Lung microvascular endothelial cell (primary cell): Measurements from ENCODE around the gene GRK3. TPM values are rescaled to one million over a fixed set of nuclear protein-coding genes. Genes with fewer than 3 reads are reported as not detected.
"Not testable (repeated sequence)": the region's sequence is repeated elsewhere in the genome, so short reads cannot be mapped to it uniquely, and the experiment has no call there.

Experiments
- DNase-seq, 2 donors: peaks; one replicate each; pipeline versions ENCODE4 v3.0.0 to v3.0.0-alpha.2; 2010; ENCODE audit warnings: low read depth in 2 of 2
- total RNA-seq: library from RNA; depleted of rRNA; stranded (reverse); fragments of >200 nt; gene quantifications from 2 replicates; pipeline ENCODE4 v1.2.1, GENCODE V29; 2014

GRK3 gene
- total RNA-seq, 1 donor from 2014 or later, result 0.20 TPM

DNA sequence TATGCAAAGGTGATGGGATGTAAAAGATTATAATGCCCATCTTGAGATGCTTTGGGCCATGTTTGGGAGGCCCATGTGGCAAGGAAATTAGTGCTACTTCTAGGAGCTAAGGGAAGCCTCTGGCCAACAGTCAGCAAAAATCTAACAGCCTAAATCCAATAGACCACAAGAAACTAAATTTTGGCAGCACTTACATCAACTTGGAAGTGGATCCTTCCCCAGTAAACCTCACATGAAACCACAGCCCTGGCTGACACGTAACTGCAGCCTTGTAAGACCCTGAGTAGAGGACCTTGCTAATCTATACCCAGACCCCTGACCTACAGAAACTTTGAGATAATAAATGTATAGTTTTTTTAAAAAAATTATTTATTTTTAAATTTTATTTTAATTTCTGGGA is 13.1 kb upstream of the GRK3 start:
- no peak for DNase-seq

DNA sequence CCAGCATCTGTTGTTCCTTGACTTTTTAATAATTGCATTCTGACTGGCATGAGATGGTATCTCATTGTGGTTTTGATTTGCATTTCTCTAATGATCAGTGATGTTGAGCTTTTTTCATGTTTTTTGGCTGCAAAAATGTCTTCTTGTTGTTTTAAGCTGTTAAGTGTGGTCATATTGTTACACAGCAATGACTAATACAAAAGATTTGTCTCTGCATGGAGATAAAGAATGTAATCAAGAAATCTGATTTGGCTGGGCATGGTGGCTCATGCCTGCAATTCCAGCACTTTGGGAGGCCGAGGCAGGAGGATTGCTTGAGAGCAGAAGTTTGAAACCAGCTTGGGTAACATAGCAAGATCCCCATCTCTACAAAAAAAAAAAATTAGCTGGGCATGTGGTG is 12.1 kb upstream of the GRK3 start:
- DNase-seq, result not testable (repeated sequence)

DNA sequence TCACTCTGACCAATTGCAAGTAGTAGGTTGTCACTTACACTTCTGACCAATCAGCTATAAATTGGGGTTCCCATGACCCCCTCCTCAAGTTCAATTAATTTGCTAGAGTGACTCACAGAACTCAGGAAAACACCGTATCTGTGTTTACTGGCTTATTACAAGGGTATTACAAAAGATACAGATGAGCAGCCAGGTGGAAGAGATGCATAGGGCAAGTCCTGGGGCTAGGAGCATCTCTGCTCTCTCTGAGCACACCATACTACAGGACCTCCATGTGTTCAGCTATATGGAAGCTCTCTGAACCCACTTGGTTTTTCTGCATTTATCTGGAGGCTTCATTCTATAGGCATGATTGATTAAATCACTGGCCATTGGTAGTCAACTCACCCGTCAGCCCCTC is 11.3 kb upstream of the GRK3 start:
- no peak for DNase-seq

DNA sequence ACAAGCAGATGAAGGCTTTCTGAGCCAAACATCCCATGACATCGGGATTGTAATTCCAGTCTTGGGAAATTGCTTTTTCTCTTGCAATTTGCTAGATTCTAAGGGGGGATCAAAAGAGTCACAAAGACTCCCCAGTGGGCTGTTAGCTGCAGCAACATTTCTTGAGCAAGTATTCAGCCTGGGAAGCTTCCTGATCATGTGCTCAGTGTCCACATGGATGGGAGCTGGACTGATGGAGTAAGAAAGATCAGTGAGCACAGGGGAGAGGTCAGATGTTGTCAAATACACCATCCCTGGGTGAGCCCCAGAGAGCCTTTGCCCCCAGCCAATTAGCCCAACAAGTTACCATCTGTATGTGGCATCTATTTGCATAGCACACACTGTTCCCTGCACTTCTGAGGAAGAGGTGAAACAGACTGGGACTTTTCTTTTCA is 10.2 kb upstream of the GRK3 start:
- no peak for DNase-seq

DNA sequence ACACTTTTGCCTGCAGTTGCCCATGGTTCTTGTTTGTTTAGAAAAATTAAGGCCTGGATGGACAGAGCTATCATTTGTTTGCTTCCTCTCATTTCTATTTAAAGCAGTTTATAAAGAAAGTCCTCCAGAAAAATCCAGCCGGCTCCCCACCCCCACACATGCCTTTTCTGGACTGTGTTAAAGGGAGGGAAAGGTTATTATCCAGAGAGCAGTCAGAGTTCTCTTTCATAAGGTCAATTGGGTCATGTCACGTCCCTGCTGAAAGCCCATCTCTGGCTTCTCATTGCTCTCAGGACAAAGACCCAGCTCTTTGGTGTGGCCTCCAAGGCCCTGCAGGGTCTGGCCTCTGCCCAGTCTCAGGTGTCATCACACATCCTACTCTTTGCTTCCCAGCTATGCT is 9.8 kb upstream of the GRK3 start:
- DNase-seq, result no peak

DNA sequence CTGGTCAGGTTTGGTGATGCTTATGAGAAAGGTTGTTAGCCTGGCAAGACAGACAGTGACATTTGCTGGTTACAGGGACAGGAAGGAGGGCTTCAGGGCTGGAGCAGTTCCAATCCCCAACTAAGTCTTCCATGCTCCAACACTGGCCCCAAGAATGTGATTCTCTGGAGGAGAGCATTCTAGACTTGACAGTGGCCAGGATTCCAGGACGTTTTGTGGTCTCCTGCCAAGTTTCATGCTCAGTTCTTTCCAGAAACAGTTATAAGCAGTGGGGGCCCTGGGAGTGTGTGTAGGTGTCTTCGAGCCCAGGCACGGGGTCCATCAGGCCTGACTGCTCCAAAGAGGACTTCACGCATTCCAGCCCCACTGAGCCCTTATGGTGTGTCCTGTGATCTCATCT is 8.9 kb upstream of the GRK3 start:
- DNase-seq, result no peak

DNA sequence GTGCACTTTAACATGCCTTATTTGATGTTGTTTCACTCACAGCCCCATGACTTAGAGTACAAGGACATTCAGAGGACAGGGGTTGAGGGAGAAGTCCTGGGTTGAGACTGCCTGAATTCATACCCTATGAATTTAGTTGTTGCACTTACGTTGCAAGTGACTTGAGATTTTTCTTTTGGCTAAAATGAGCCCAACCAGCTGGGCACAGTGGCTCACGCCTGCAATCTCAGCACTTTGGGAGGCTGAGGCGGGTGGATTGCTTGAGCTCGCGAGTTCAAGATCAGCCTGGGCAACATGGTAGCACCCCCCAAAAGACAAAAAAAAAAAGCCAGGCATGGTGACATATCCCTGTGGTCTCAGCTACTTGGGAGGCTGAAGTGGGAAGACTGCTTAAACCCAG is 7.3 kb upstream of the GRK3 start:
- DNase-seq, result no peak

DNA sequence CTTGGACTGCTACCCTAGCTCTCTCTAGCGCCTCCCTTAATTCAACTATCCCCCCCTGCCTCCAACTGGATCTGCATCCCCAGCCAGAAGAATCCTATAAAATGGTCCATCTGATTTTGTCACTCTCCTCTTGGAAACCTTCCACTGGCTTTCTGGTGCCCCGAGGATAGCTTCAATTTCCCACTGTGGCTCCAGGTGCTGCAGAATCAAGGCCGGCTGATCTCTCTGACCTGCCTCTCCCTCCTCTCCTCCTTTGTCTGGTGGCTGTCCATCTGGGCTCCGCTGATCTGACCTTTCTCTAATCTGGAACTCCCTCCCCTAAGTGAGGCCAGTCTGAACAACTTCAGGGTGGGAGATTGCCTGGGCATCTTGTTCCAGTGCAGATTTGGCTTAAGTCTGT is 6.1 kb upstream of the GRK3 start:
- DNase-seq, result no peak

DNA sequence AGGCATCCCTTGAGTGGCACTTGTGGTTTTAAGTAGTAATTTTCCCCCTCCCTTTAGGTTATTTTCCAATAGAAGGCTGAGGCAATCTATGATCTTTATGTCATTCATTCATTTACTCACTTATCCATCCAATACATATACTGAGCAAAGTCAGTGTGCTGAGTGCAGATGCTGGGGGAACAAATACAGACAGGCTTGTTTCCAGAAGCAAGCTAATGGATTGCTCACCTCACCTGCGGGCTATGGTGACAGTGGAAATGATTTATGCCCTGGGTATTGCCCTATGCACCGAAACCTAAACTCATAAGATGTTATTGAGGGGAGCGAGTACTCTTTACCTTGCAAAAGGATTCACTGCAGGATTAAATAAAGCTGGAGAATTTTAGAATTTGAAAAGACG is 4.6 kb upstream of the GRK3 start:
- DNase-seq, result not testable (repeated sequence)

DNA sequence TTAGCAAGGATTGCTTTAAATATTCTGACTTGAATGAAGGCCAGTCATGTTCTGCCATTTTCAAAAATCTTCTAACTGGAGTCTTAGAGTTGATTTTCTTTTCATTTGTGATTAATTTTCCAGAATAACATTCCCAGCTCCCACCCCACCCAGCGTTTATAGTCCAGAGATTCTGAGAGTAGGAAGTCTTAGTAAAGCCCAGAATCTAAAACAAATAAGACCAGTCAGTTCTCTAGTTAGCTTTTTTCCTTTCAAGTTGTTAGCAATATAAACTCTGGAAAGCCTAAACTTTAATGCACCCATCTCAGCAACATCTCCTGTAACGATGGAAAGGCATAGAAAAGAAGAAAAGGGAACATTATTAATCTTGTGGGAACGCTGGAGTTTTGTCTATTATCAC is 3.3 kb upstream of the GRK3 start:
- DNase-seq, result not testable (repeated sequence)

DNA sequence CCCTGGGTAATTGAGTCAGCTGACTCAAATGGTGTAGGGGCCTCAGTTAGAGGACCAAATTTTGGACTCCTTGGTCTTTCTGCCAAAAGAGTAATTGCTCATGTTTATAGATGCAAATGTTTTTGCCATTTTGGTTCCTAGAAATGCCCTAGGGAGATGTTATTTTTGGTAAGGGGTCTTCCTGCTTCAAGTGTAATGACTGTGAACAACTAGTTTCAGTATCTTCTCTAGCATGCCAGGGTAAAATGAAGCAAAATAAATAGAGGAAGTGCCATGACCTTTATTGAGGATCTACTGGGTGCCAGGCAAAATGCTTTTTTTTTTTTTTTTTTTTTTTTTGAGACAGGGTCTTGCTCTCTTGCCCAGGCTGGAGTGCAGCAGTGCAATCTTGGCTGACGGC is 2.5 kb upstream of the GRK3 start:
- not testable (repeated sequence) for DNase-seq

DNA sequence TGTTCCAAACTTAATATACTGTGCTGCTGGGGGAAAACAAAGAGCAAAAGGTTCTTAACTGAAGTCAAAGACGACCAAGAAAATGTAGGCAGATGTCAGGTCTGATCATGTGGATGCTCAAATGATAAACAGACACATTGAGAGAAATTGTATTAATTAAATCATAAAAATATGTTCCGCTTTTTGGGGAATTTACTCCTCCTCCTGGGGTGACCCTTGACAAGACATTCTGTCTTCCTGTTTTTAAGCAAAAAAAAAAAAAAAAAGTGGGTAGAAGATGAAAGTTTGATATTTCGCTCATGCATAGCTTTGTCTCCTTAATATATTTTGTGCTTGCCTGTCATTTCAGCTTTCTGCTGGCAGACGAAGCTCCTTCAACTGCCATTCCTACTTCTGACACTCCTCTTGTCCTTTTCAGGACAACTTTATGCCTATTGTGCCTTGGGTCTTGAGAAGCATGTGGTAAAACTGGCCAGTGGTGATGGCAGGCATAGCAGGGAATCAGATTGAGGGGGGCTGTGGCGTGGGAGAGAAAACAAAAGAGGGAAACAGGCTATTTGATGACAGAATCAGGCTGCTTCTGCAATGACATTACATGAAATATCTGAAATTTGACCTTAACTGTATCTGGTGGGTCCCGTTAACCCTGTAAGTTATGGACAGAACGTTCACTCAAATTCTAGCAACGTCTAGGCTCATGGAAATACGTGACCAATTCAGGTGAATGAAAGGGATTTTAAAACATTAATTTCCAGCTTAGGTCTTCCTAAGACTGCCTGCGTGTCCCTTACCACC is 1.3 kb upstream of the GRK3 start:
- DNase-seq, result not testable (repeated sequence)

DNA sequence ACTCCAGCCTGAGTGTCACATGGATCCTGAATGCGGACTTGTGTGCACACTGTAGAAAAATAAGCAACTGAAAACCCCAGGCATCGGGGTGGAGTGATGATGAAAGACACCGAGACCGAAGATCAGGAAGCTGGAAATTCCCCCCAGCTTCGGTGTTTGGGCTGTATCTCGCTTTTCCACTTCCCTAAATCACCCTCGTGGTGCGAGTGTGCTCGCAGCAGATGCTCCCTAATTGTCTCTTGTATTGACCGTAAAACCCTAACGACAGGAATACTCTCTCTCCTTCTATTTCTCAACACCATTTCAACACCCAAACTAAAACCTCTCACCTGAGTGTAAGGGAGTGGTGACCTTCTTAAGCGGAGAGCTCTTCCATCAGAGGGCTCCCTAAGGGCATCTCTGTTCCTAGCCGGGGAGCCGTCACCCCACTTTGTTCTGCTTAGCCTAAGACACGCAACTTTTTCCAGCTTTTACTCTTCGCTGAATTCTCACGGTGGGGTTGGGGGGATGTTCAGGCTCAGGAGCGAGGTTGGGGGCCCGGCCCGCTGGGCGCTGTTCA is 635 bp upstream of the GRK3 start:
- peak in 1 of 2 donors; percentile 3 for DNase-seq

DNA sequence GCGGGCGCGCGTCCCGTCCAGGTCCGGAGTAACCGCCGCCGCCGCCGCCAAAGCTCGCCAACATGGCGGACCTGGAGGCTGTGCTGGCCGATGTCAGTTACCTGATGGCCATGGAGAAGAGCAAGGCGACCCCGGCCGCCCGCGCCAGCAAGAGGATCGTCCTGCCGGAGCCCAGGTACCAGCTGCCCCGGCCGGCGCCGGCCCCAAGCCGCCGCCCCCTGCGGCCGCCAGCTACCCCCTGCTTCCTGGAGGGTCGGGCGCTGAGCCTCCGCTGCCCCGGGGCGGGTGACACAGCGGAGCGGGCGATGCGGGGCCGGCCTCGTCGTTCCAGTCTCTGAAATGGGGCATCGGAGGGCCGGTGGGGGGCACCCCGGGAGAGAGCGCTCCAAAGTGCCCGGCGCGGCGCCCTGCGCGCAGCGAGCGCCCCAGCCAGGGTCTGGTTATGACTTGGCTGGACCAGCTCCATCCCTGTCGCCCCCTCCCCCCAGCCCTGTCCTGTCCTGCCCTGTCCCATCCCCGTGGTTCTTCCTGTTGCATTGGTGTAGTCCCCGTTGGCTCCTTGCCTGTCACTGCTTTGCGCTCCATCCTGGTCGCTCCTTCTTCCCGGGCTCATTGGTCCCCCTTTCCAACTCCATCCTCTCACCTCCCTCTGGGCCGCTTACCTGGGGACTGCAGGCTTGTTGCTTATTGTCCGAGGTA is 653 bp downstream of the GRK3 start:
- DNase-seq, result peak in 1 of 2 donors; percentile 35

DNA sequence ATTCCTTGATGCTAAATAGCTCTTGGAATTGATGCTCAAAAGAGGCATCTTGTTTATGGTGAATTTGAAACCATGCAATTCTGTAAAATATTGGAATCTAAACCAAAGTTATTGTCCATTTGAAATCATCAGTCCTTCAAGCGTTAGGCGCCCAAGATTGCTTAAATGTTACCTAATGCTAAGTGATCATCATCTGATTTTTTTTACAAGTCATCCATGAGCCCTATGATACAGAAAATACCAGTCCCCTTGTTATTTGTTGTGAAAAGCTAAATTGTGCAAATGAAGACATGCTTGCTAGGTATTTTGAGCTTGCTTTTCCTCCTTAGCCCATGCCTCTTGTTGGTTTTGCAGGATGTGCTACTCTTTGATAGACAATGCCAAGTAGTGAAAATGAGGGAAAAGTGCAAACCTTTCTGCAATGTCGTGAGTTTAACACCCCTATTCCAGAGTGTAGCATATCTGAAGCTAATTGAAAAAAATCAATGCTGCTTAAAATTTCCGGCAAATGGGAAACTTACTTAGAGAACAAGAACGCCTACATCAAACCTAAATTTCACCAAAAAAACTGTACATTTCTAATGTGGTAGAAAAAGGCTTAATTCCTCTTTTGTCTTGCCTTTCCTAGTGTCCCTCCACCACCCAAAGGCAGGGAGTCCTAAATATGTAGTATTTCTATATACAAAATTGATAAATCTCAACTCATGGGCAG is 1.9 kb downstream of the GRK3 start:
- DNase-seq, result no peak

DNA sequence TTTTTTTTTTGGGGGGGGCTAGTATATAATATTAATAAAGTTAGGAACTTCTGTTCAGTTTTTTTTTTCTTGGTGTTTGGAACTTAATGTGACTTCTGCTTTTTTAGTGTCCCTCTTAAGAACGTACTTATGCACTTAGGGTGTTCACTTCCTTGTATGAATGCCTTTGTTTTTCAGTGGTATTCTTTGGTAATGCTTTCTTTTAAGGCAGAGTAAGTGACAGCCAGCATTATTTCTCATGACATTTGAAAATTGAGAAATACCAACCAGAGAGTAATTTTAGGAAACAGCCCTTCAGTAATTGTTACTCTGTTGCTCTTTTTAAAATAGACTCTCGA is 2.4 kb downstream of the GRK3 start:
- no peak for DNase-seq

DNA sequence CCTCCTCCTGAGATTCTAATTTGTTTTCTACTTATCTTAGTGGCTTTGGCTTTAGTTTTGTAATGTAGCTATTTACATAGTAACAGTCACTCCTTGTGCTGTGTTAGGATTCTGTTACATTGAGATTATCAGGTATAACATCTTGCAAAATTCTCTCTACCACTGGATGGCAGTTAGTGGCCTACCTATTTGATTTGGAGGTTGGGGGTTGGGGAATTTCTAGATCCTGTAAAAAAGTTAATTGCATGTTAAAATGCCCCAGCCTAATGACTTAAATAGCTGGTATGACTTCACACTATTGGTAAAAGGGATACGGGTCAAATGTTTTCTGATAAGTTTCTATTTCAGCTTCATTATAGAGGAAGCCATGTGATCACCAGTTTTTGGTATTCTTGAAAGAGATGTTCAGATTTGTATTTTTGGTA is 2.8 kb downstream of the GRK3 start:
- no peak for DNase-seq

DNA sequence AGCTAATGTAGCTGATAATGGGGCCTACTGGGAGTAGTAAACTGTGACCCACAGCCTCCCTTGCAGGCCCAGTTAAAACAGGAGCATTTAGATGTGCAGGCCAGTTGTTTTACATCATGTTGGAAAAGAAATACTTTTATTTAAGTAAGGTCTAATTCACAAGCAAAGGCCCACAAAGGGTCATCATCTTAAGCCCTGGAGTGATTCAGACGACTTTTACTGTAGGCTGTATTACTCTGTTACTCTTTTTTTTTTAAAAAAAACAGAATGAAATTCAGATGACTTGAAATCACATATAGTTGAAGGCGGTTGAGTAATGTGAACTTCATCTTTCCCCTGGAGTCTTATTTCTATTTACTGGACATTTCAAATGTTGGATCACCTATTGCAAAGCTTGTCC is 3.6 kb downstream of the GRK3 start:
- DNase-seq, result not testable (repeated sequence)

DNA sequence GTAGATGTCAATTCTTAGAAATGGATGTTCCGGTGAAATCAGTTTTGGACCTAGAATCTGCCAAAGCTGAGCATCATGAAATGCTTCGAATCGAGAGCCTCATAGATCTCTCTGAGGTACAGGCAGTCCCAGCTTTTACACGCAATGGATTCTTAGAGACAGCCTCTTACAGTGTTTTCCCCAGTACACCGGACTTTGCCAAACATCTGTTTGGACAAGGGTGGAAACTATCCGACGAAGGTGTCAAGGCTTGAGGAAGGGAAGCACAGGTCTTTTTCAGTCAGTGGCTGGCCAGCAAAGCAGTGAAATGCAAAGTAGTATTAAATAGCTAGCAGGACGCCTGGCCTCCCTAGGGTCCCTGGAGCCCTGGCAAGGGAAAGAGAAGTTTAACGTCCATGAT is 4.9 kb downstream of the GRK3 start:
- no peak for DNase-seq

DNA sequence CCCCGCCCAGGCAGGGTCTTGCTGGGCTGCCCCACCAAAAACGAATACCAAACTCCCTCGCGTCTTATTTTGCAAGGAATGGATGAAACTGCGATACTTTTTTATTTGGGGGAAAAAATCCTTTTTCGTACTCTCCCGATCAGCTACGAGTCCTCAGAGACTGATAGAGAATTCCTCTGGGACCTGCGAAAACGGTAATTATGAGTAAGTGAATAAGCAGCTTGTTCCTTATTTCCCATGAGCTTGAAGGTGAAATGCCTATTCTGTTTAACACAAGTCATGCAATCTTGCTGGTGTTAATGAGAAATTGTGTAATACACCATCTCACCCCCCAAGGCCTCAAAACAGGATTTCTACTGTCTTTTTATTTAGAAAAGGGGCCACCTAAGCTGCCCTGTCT is 5.5 kb downstream of the GRK3 start:
- DNase-seq, result no peak

DNA sequence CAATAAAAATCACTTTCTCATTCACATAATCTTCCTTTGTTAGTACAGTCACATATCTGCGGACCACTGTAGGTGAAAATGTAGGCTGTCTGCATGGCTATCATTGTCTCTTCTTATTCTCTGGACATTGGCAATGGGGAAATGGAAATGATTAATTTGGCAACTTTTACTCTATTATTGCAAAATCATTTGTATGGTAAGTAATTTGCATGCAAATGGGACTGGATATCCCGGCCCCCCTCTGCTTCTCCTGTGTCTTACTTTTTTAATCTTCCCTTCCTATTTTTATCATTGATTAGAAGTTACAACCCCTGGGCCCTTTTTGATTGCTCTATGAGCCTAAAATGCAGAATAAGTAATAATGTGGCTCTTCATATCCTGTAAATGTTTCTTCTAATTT is 6.0 kb downstream of the GRK3 start:
- no peak for DNase-seq

DNA sequence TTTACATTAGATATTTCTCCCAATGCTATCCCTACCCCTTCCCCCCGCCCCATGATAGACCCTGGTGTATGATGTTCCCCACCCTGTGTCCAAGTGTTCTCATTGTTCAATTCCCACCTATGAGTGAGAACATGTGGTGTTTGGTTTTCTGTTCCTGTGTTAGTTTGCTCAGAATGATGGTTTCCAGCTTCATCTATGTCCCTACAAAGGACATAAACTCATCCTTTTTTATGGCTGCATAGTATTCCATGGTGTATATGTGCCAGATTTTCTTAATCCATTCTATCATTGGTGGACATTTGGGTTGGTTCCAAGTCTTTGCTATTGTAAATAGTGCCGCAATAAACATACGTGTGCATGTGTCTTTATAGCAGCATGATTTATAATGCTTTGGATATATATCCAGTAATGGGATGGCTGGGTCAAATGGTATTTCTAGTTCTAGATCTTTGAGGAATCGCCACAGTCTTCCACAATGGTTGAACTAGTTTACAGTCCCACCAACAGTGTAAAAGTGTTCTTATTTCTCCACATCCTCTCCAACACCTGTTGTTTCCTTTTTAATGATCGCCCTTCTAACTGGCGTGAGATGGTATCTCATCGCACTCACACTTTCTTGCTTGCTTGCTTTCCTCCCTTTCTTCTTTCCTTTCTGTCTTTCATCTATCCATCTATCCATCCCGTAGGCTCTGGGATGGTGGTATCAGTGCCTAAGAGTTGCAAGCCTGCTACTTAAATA is 7.7 kb downstream of the GRK3 start:
- not testable (repeated sequence) for DNase-seq
